NT2/D1 (cell line): Measurements from ENCODE around the gene HMGCS1.

ENCODE experiments used
- YY1 ChIP-seq: IDR thresholded peaks from 2 replicates; pipeline ENCODE4 v1.6.1; 2011; ENCODE audit not compliant: insufficient read length, insufficient read depth
- ZNF274 ChIP-seq: IDR thresholded peaks from 2 replicates; pipeline ENCODE4 v1.6.1; 2011; ENCODE audit warnings: mild to moderate bottlenecking, low read depth, low read length

- TF ChIP-seq YY1 (no peak), ZNF274 (no peak)
These were observed 25.7 kb downstream of the HMGCS1 start for GRCh38 chr5:43287493-43287892.
